GM23338 (cell line): ENCODE results near the gene TCF3. TPM values are rescaled to one million over a fixed set of nuclear protein-coding genes. Genes with fewer than 3 reads are reported as not detected.
"Not testable (repeated sequence)": the region's sequence is repeated elsewhere in the genome, so short reads cannot be mapped to it uniquely, and the experiment has no call there.

ENCODE experiments used
- ATAC-seq: fragments of 200-7000 bp; cut with Tn5 transposase; 3 replicates; pipeline ENCODE4 v1.9.1; 2020
- DNase-seq: peaks from one replicate; pipeline ENCODE4 v3.0.0-alpha.2; 2015; ENCODE audit warnings: low spot score
- H2AFZ ChIP-seq: fragments of 200-600 bp; sonication (generic); 2 replicates; pipeline ENCODE4 v1.8.0; 2016; ENCODE audit warnings: antibody characterized with exemption, mild to moderate bottlenecking, moderate library complexity
- H3F3A ChIP-seq: fragments of 200-600 bp; sonication (generic); replicated peaks from 2 replicates; pipeline ENCODE4 v1.8.0; 2017; ENCODE audit warnings: antibody characterized with exemption, mixed run types, low read depth
- H3K27ac ChIP-seq: fragments of 200-600 bp; sonication (generic); 2 replicates; pipeline ENCODE4 v1.6.1; 2016; ENCODE audit warnings: low read depth
- H3K27me3 ChIP-seq: fragments of 200-600 bp; sonication (generic); 2 replicates; pipeline ENCODE4 v1.8.0; 2016; ENCODE audit warnings: mild to moderate bottlenecking, mixed run types, moderate library complexity; ENCODE audit not compliant: insufficient read depth
- H3K36me3 ChIP-seq: fragments of 200-600 bp; sonication (generic); 2 replicates; pipeline ENCODE4 v1.8.0; 2016; ENCODE audit warnings: mild to moderate bottlenecking; ENCODE audit not compliant: insufficient read depth
- H3K4me1 ChIP-seq: fragments of 200-600 bp; sonication (generic); 2 replicates; pipeline ENCODE4 v1.8.0; 2016; ENCODE audit warnings: mild to moderate bottlenecking, moderate library complexity; ENCODE audit not compliant: insufficient read depth
- H3K4me2 ChIP-seq: fragments of 200-600 bp; sonication (generic); 2 replicates; pipeline ENCODE4 v1.7.1; 2017; ENCODE audit warnings: mixed run types
- H3K4me3 ChIP-seq: fragments of 200-600 bp; sonication (generic); 2 replicates; pipeline ENCODE4 v1.6.1; 2016; ENCODE audit warnings: mixed run types
- H3K79me2 ChIP-seq: fragments of 200-600 bp; sonication (generic); replicated peaks from 2 replicates; pipeline ENCODE4 v1.8.0; 2017; ENCODE audit warnings: mild to moderate bottlenecking; ENCODE audit not compliant: insufficient read depth
- H3K9me2 ChIP-seq: fragments of 200-600 bp; sonication (generic); 2 replicates; pipeline ENCODE4 v1.8.0; 2017; ENCODE audit not compliant: insufficient read depth
- H4K20me1 ChIP-seq: fragments of 200-600 bp; sonication (generic); replicated peaks from 2 replicates; pipeline ENCODE4 v1.8.0; 2017; ENCODE audit warnings: mild to moderate bottlenecking; ENCODE audit not compliant: insufficient read depth
- H3K27ac Mint-ChIP-seq: 2 replicates; pipeline ENCODE4 v1.8.0; 2020; ENCODE audit warnings: inconsistent platforms, mild to moderate bottlenecking, moderate library complexity, mixed read lengths
- H3K27me3 Mint-ChIP-seq: 3 replicates; pipeline ENCODE4 v1.8.0; 2022; ENCODE audit warnings: low read depth, mild to moderate bottlenecking, moderate library complexity, mixed read lengths, inconsistent platforms; ENCODE audit not compliant: insufficient read depth, poor library complexity
- H3K36me3 Mint-ChIP-seq: 3 replicates; pipeline ENCODE4 v1.8.0; 2021; ENCODE audit warnings: low read depth, mild to moderate bottlenecking, inconsistent platforms, moderate library complexity, mixed read lengths
- H3K4me1 Mint-ChIP-seq: 3 replicates; pipeline ENCODE4 v1.8.0; 2020; ENCODE audit warnings: mild to moderate bottlenecking, inconsistent platforms, mixed read lengths
- H3K4me3 Mint-ChIP-seq: 3 replicates; pipeline ENCODE4 v1.8.0; 2021; ENCODE audit warnings: moderate library complexity, mild to moderate bottlenecking, inconsistent platforms, mixed read lengths
- H3K9me3 Mint-ChIP-seq: 3 replicates; pipeline ENCODE4 v1.8.0; 2020; ENCODE audit warnings: moderate library complexity, mild to moderate bottlenecking, inconsistent platforms, mixed read lengths
- ETS1 ChIP-seq: IDR thresholded peaks from 2 replicates; pipeline ENCODE4 v1.6.1; 2016; ENCODE audit warnings: antibody characterized with exemption
- NANOG ChIP-seq: IDR thresholded peaks from 2 replicates; pipeline ENCODE4 v1.6.1; 2016; ENCODE audit warnings: antibody characterized with exemption, borderline replicate concordance
- ZNF114 ChIP-seq: fragments of 250-450 bp; sonication (Bioruptor Pico); IDR thresholded peaks from 2 replicates; pipeline ENCODE4 v1.5.0; 2020; ENCODE audit warnings: mild to moderate bottlenecking, moderate library complexity
- ZNF331 ChIP-seq: fragments of 250-450 bp; sonication (Bioruptor Pico); IDR thresholded peaks from 2 replicates; pipeline ENCODE4 v1.5.0; 2020; ENCODE audit warnings: low read depth, mild to moderate bottlenecking, moderate library complexity
- ZNF462 ChIP-seq: fragments of 250-450 bp; sonication (Bioruptor Pico); IDR thresholded peaks from 2 replicates; pipeline ENCODE4 v1.5.0; 2020; ENCODE audit warnings: mild to moderate bottlenecking, moderate library complexity
- polyA plus RNA-seq: library from polyadenylated mRNA; unstranded; fragments of >200 nt; fragmentation: Nextera tagmentation; extraction: Ambion mirVana; gene quantifications from 2 replicates; pipeline ENCODE4 v1.2.1, GENCODE V29; 2016
- total RNA-seq: library from RNA; depleted of rRNA; stranded (reverse); fragments of >200 nt; shearing (Covaris generic); gene quantifications from 2 replicates; pipeline ENCODE4 v1.2.3, GENCODE V29; 2014
- TF ChIP-seq, protein P1 (sequence below), 2 experiments: fragments of 200-600 bp in 1 of 2; sonication (generic) in 1 of 2; conservative IDR thresholded peaks; 2 replicates each; pipeline versions ENCODE4 v1.5.1 to v1.6.1; 2016 to 2017; ENCODE audit warnings: antibody characterized with exemption in 2 of 2, low read depth in 2 of 2, mild to moderate bottlenecking in 2 of 2, moderate library complexity in 1 of 2

TCF3 gene
- total and polyA plus RNA-seq, 2 experiments from 2014 or later: 166 to 383 TPM

DNA sequence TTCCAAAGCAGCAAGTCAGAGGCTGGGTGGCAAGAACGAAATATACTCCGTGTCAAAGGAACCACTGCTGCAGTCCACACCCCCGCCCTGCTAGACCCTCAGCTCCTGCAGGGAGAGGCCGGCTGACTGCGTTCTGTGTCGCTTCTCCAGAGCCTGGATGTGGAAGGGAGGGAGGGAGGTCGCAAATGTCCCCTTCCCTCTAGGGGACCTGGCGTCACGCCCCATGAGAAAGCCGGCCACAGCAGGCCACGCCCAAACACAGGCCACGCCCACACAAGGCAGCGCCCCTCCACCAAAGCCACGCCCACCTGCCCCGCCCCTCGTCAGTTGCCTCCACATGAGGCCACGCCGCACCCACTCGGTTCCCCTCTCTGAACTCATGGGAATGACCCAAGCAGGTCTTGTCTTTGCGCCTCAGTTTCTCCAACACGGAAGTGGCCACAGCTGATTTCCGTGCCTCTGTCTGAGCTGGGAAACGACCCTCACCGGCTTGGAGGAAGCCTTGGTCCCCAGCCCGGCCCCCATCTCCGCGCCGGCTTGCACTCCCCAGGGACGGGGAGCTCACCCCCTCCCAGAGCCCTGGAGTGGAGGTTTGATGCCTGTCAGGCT, 38.4 kb upstream of the TCF3 start (continued):
- TF ChIP-seq ZNF114 (CRISPR knock-in tag) (no peak), ZNF331 (CRISPR knock-in tag) (no peak), ETS1 (no peak)
- TF ChIP-seq, protein P1, sequence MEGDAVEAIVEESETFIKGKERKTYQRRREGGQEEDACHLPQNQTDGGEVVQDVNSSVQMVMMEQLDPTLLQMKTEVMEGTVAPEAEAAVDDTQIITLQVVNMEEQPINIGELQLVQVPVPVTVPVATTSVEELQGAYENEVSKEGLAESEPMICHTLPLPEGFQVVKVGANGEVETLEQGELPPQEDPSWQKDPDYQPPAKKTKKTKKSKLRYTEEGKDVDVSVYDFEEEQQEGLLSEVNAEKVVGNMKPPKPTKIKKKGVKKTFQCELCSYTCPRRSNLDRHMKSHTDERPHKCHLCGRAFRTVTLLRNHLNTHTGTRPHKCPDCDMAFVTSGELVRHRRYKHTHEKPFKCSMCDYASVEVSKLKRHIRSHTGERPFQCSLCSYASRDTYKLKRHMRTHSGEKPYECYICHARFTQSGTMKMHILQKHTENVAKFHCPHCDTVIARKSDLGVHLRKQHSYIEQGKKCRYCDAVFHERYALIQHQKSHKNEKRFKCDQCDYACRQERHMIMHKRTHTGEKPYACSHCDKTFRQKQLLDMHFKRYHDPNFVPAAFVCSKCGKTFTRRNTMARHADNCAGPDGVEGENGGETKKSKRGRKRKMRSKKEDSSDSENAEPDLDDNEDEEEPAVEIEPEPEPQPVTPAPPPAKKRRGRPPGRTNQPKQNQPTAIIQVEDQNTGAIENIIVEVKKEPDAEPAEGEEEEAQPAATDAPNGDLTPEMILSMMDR (conservative IDR thresholded peaks at IDR 0.05; ENCODE audit: low read depth in 2 of 2): no peak

DNA sequence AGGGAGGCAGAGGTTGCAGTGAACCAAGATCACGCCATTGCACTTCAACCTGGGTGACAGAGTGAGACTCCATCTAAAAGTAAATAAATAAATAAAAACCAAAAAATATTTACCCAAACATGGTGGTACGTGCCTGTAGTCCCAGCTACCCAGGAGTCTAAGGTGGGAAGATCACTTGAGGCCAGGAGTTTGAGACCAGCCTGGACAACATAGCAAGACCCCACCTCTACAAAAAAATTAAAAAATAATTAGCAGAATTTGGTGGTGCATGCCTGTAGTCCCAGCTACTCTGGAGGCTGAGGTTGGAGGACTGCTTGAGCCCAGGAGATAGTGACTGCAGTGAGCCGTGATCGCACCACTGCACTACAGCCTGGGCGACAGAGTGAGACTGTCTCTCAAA, 33.4 kb upstream of the TCF3 start:
- not testable (repeated sequence) for H3K79me2 ChIP-seq, H3K4me1 Mint-ChIP-seq, H2AFZ ChIP-seq, H3K27ac ChIP-seq, H3K4me3 ChIP-seq, H4K20me1 ChIP-seq, H3K36me3 Mint-ChIP-seq, H3K36me3 ChIP-seq, DNase-seq, H3K9me3 Mint-ChIP-seq, ATAC-seq, H3K4me3 Mint-ChIP-seq, H3F3A ChIP-seq, H3K9me2 ChIP-seq, H3K4me2 ChIP-seq, H3K27me3 ChIP-seq, H3K27ac Mint-ChIP-seq, H3K4me1 ChIP-seq
- peaks cover 13% of the 10 kb centered on the region for H3K27me3 Mint-ChIP-seq

DNA sequence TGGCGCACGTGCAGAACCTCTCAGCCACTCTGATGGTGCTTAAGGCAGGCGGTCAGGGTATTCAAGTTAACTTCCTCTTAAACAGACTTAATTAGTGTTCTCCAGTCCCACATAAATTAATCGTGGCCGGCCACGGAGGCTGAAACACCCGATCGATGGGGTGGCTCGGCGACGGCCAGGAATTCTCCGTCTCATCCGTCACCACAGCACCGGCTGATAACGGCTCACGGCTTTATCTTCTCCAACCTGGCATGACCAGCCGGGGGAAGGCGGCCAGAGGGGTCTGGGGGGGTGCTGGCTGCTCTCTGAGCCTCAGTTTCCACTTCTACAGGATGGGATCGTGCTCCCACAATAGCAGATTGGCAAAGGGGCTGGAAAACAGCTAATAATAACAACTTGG, 32.6 kb upstream of the TCF3 start:
- Histone ChIP-seq H3K4me2 (no peak overlapping the region), H3K4me1 (peaks cover 3% of the 10 kb centered on the region; the same call in 1 of the 2 replicates), H3K27me3 (0 out of 2 replicates have a peak, but pooled peaks cover 4% of the 10 kb centered on the region), H3K9me2 (no peaks in the 10 kb centered on the region), H3K79me2 (no peaks in the 10 kb centered on the region), H2AFZ (no peak overlapping the region), H3K27ac (no peak overlapping the region), H3F3A (no peaks in the 10 kb centered on the region), H4K20me1 (no peaks in the 10 kb centered on the region), H3K36me3 (no peaks in the 10 kb centered on the region), H3K4me3 (no peak overlapping the region)
- Mint-ChIP-seq H3K4me3 (no peak overlapping the region), H3K27ac (no peak overlapping the region), H3K36me3 (no peaks in the 10 kb centered on the region), H3K4me1 (no peaks in the 10 kb centered on the region; the same call in 2 of the 3 replicates), H3K9me3 (no peaks in the 10 kb centered on the region; the same call in 2 of the 3 replicates), H3K27me3 (peaks cover 17% of the 10 kb centered on the region)
- TF ChIP-seq ZNF462 (CRISPR knock-in tag): no peak
- no peak for TF ChIP-seq ZNF331 (CRISPR knock-in tag)
- no peak for TF ChIP-seq NANOG
- TF ChIP-seq ETS1: no peak
- DNase-seq (no peak), ATAC-seq (no peak)
